GM23338 (cell line): ENCODE results near the gene SLC36A2. TPM values are rescaled to one million over a fixed set of nuclear protein-coding genes. Genes with fewer than 3 reads are reported as not detected.

Source experiments
- ATAC-seq: fragments of 200-7000 bp; cut with Tn5 transposase; 3 replicates; pipeline ENCODE4 v1.9.1; 2020
- DNase-seq: peaks from one replicate; pipeline ENCODE4 v3.0.0-alpha.2; 2015; ENCODE audit warnings: low spot score
- H2AFZ ChIP-seq: fragments of 200-600 bp; sonication (generic); 2 replicates; pipeline ENCODE4 v1.8.0; 2016; ENCODE audit warnings: antibody characterized with exemption, mild to moderate bottlenecking, moderate library complexity
- H3F3A ChIP-seq: fragments of 200-600 bp; sonication (generic); replicated peaks from 2 replicates; pipeline ENCODE4 v1.8.0; 2017; ENCODE audit warnings: antibody characterized with exemption, mixed run types, low read depth
- H3K27ac ChIP-seq: fragments of 200-600 bp; sonication (generic); 2 replicates; pipeline ENCODE4 v1.6.1; 2016; ENCODE audit warnings: low read depth
- H3K27me3 ChIP-seq: fragments of 200-600 bp; sonication (generic); 2 replicates; pipeline ENCODE4 v1.8.0; 2016; ENCODE audit warnings: mild to moderate bottlenecking, mixed run types, moderate library complexity; ENCODE audit not compliant: insufficient read depth
- H3K36me3 ChIP-seq: fragments of 200-600 bp; sonication (generic); 2 replicates; pipeline ENCODE4 v1.8.0; 2016; ENCODE audit warnings: mild to moderate bottlenecking; ENCODE audit not compliant: insufficient read depth
- H3K4me1 ChIP-seq: fragments of 200-600 bp; sonication (generic); 2 replicates; pipeline ENCODE4 v1.8.0; 2016; ENCODE audit warnings: mild to moderate bottlenecking, moderate library complexity; ENCODE audit not compliant: insufficient read depth
- H3K4me2 ChIP-seq: fragments of 200-600 bp; sonication (generic); 2 replicates; pipeline ENCODE4 v1.7.1; 2017; ENCODE audit warnings: mixed run types
- H3K4me3 ChIP-seq: fragments of 200-600 bp; sonication (generic); 2 replicates; pipeline ENCODE4 v1.6.1; 2016; ENCODE audit warnings: mixed run types
- H3K79me2 ChIP-seq: fragments of 200-600 bp; sonication (generic); replicated peaks from 2 replicates; pipeline ENCODE4 v1.8.0; 2017; ENCODE audit warnings: mild to moderate bottlenecking; ENCODE audit not compliant: insufficient read depth
- H3K9me2 ChIP-seq: fragments of 200-600 bp; sonication (generic); 2 replicates; pipeline ENCODE4 v1.8.0; 2017; ENCODE audit not compliant: insufficient read depth
- H4K20me1 ChIP-seq: fragments of 200-600 bp; sonication (generic); replicated peaks from 2 replicates; pipeline ENCODE4 v1.8.0; 2017; ENCODE audit warnings: mild to moderate bottlenecking; ENCODE audit not compliant: insufficient read depth
- H3K27ac Mint-ChIP-seq: 2 replicates; pipeline ENCODE4 v1.8.0; 2020; ENCODE audit warnings: inconsistent platforms, mild to moderate bottlenecking, moderate library complexity, mixed read lengths
- H3K27me3 Mint-ChIP-seq: 3 replicates; pipeline ENCODE4 v1.8.0; 2022; ENCODE audit warnings: low read depth, mild to moderate bottlenecking, moderate library complexity, mixed read lengths, inconsistent platforms; ENCODE audit not compliant: insufficient read depth, poor library complexity
- H3K36me3 Mint-ChIP-seq: 3 replicates; pipeline ENCODE4 v1.8.0; 2021; ENCODE audit warnings: low read depth, mild to moderate bottlenecking, inconsistent platforms, moderate library complexity, mixed read lengths
- H3K4me1 Mint-ChIP-seq: 3 replicates; pipeline ENCODE4 v1.8.0; 2020; ENCODE audit warnings: mild to moderate bottlenecking, inconsistent platforms, mixed read lengths
- H3K4me3 Mint-ChIP-seq: 3 replicates; pipeline ENCODE4 v1.8.0; 2021; ENCODE audit warnings: moderate library complexity, mild to moderate bottlenecking, inconsistent platforms, mixed read lengths
- H3K9me3 Mint-ChIP-seq: 3 replicates; pipeline ENCODE4 v1.8.0; 2020; ENCODE audit warnings: moderate library complexity, mild to moderate bottlenecking, inconsistent platforms, mixed read lengths
- CREB1 ChIP-seq: fragments of 250-450 bp; sonication (Bioruptor Pico); IDR thresholded peaks from 2 replicates; pipeline ENCODE4 v1.5.0; 2020; ENCODE audit warnings: low read depth, mild to moderate bottlenecking, moderate library complexity
- CTCF ChIP-seq, 2 experiments: fragments of 200-600 bp in 1 of 2; sonication (generic) in 1 of 2; conservative IDR thresholded peaks; 2 replicates each; pipeline versions ENCODE4 v1.5.1 to v1.6.1; 2016 to 2017; ENCODE audit warnings: antibody characterized with exemption in 2 of 2, low read depth in 2 of 2, mild to moderate bottlenecking in 2 of 2, moderate library complexity in 1 of 2
- ETS1 ChIP-seq: IDR thresholded peaks from 2 replicates; pipeline ENCODE4 v1.6.1; 2016; ENCODE audit warnings: antibody characterized with exemption
- EZH2 ChIP-seq: fragments of 200-600 bp; sonication (generic); IDR thresholded peaks from one replicate; pipeline ENCODE4 v1.8.0; 2017; ENCODE audit warnings: antibody characterized with exemption, mild to moderate bottlenecking, low read depth; ENCODE audit not compliant: unreplicated experiment
- EZH2phosphoT487 ChIP-seq: fragments of 200-600 bp; sonication (generic); IDR thresholded peaks from one replicate; pipeline ENCODE4 v1.8.1; 2018; ENCODE audit warnings: antibody characterized with exemption; ENCODE audit not compliant: unreplicated experiment
- JUNB ChIP-seq: IDR thresholded peaks from one replicate; pipeline ENCODE4 v1.6.1; 2016; ENCODE audit warnings: antibody characterized with exemption; ENCODE audit not compliant: unreplicated experiment
- NANOG ChIP-seq: IDR thresholded peaks from 2 replicates; pipeline ENCODE4 v1.6.1; 2016; ENCODE audit warnings: antibody characterized with exemption, borderline replicate concordance
- POLR2AphosphoS5 ChIP-seq: IDR thresholded peaks from 2 replicates; pipeline ENCODE4 v1.6.1; 2016; ENCODE audit warnings: antibody characterized with exemption, low read depth
- STAT1 ChIP-seq: IDR thresholded peaks from one replicate; pipeline ENCODE4 v1.6.1; 2016; ENCODE audit warnings: antibody characterized with exemption; ENCODE audit not compliant: unreplicated experiment
- ZNF114 ChIP-seq: fragments of 250-450 bp; sonication (Bioruptor Pico); IDR thresholded peaks from 2 replicates; pipeline ENCODE4 v1.5.0; 2020; ENCODE audit warnings: mild to moderate bottlenecking, moderate library complexity
- ZNF331 ChIP-seq: fragments of 250-450 bp; sonication (Bioruptor Pico); IDR thresholded peaks from 2 replicates; pipeline ENCODE4 v1.5.0; 2020; ENCODE audit warnings: low read depth, mild to moderate bottlenecking, moderate library complexity
- polyA plus RNA-seq: library from polyadenylated mRNA; unstranded; fragments of >200 nt; fragmentation: Nextera tagmentation; extraction: Ambion mirVana; gene quantifications from 2 replicates; pipeline ENCODE4 v1.2.1, GENCODE V29; 2016
- total RNA-seq: library from RNA; depleted of rRNA; stranded (reverse); fragments of >200 nt; shearing (Covaris generic); gene quantifications from 2 replicates; pipeline ENCODE4 v1.2.3, GENCODE V29; 2014

Gene SLC36A2
- total and polyA plus RNA-seq, 2 experiments from 2014 or later: 0.08 TPM; not detected in 1

- no peaks in the 10 kb centered on the region for H3K9me2 ChIP-seq
- H3K4me2 ChIP-seq: peak overlapping the region; percentile 35; the same call in 1 of the 2 replicates
- ATAC-seq: peak; percentile 57
Observed at GRCh38 chr5:151288180-151288579, 59.2 kb downstream of the SLC36A2 start.

GRCh38 chr5:151286246-151286645 lies 61.1 kb downstream of the SLC36A2 start:
- H3K27ac ChIP-seq: no peak overlapping the region
- ATAC-seq (no peak), DNase-seq (no peak)
- H3K4me3 ChIP-seq: no peak overlapping the region
- no peaks in the 10 kb centered on the region for H3K9me2 ChIP-seq
- Mint-ChIP-seq H3K4me1 (peaks cover 9% of the 10 kb centered on the region; the same call in 2 of the 3 replicates), H3K27ac (no peak overlapping the region), H3K36me3 (no peaks in the 10 kb centered on the region), H3K27me3 (peaks cover 3% of the 10 kb centered on the region), H3K9me3 (no peaks in the 10 kb centered on the region), H3K4me3 (no peak overlapping the region)
- H3K4me2 ChIP-seq: no peak overlapping the region
- H3K27me3 ChIP-seq: no peaks in the 10 kb centered on the region
- no peaks in the 10 kb centered on the region for H3F3A ChIP-seq
- no peak overlapping the region for H2AFZ ChIP-seq
- no peaks in the 10 kb centered on the region for H3K36me3 ChIP-seq
- H4K20me1 ChIP-seq: no peaks in the 10 kb centered on the region
- H3K79me2 ChIP-seq: no peaks in the 10 kb centered on the region
- H3K4me1 ChIP-seq: no peaks in the 10 kb centered on the region
- TF ChIP-seq EZH2: no peak
- no peak for TF ChIP-seq CREB1 (CRISPR knock-in tag)
- TF ChIP-seq EZH2phosphoT487: no peak
- no peak for TF ChIP-seq ZNF331 (CRISPR knock-in tag)
- TF ChIP-seq STAT1: no peak
- TF ChIP-seq ZNF114 (CRISPR knock-in tag): no peak
- no peak for TF ChIP-seq ETS1
- no peak for TF ChIP-seq POLR2AphosphoS5
- no peak for TF ChIP-seq NANOG
- no peak for TF ChIP-seq JUNB

More at GRCh38 chr5:151288180-151288579, 59.2 kb downstream of the SLC36A2 start:
- H3K79me2 ChIP-seq: no peaks in the 10 kb centered on the region
- no peaks in the 10 kb centered on the region; the same call in 1 of the 2 replicates for H3K4me1 ChIP-seq
- Mint-ChIP-seq H3K9me3 (no peaks in the 10 kb centered on the region), H3K4me1 (peaks cover 9% of the 10 kb centered on the region; the same call in 2 of the 3 replicates), H3K4me3 (no peak overlapping the region), H3K27ac (no peak overlapping the region), H3K36me3 (no peaks in the 10 kb centered on the region), H3K27me3 (peaks cover 3% of the 10 kb centered on the region)
- no peaks in the 10 kb centered on the region for H3F3A ChIP-seq
- H3K4me3 ChIP-seq: no peak overlapping the region
- peak; percentile 46 for DNase-seq
- no peaks in the 10 kb centered on the region for H3K36me3 ChIP-seq
- H4K20me1 ChIP-seq: no peaks in the 10 kb centered on the region
- H3K27me3 ChIP-seq: no peaks in the 10 kb centered on the region
- H2AFZ ChIP-seq: peak overlapping the region; percentile 70; the same call in 1 of the 2 replicates
- no peak overlapping the region for H3K27ac ChIP-seq
- TF ChIP-seq CTCF (conservative IDR thresholded peaks at IDR 0.05; ENCODE audit: low read depth in 2 of 2) (peak; percentile 28 to 51; a peak in 2 of 4 replicates), ZNF114 (CRISPR knock-in tag) (no peak)
